Keratinocyte (primary cell): ENCODE data around the gene KCNQ1OT1. TPM values are rescaled to one million over a fixed set of nuclear protein-coding genes. Genes with fewer than 3 reads are reported as not detected.

ENCODE experiments used
- DNase-seq: peaks from one replicate; pipeline ENCODE4 v3.0.0-alpha.2; 2011; ENCODE audit warnings: low read depth, missing footprints, low spot score
- FAIRE-seq: peaks from 2 replicates; lab custom pipeline; 2011; peaks lifted over from hg19 to GRCh38; lab: Jason Lieb, UNC
- H2AFZ ChIP-seq: 2 replicates; pipeline ENCODE4 v1.6.0; 2012; ENCODE audit warnings: low read length, control low read depth, inconsistent platforms; ENCODE audit not compliant: control insufficient read depth
- H3K27ac ChIP-seq: 2 replicates; pipeline ENCODE4 v1.5.1; 2011; ENCODE audit warnings: low read length; ENCODE audit not compliant: control insufficient read depth, insufficient read depth
- H3K27me3 ChIP-seq: 3 replicates; pipeline ENCODE4 v1.6.0; 2011; ENCODE audit warnings: low read length; ENCODE audit not compliant: control insufficient read depth, insufficient read depth; ENCODE audit errors: extremely low read depth
- H3K36me3 ChIP-seq, 2 experiments: 2 replicates in 1 of 2; 3 replicates in 1 of 2; pipeline ENCODE4 v1.5.1; 2011; ENCODE audit warnings: low read length in 2 of 2, mild to moderate bottlenecking in 1 of 2; ENCODE audit not compliant: control insufficient read depth in 2 of 2, insufficient read depth in 2 of 2; ENCODE audit errors: extremely low read depth in 1 of 2
- H3K4me1 ChIP-seq: 3 replicates; pipeline ENCODE4 v1.5.1; 2011; ENCODE audit warnings: low read length; ENCODE audit not compliant: control insufficient read depth, insufficient read depth; ENCODE audit errors: extremely low read depth
- H3K4me2 ChIP-seq: 3 replicates; pipeline ENCODE4 v1.6.0; 2011; ENCODE audit warnings: low read depth, low read length; ENCODE audit not compliant: control insufficient read depth, insufficient read depth; ENCODE audit errors: extremely low read depth
- H3K4me3 ChIP-seq, 3 experiments: fragments of 200-600 bp in 1 of 3; sonication (generic) in 1 of 3; 2 replicates in 2 of 3; 3 replicates in 1 of 3; pipeline ENCODE4 v1.5.1; 2011 to 2016; ENCODE audit warnings: low read length in 3 of 3, mild to moderate bottlenecking in 3 of 3, control low read depth in 2 of 3, inconsistent platforms in 1 of 3, low read depth in 1 of 3, mixed read lengths in 1 of 3, mixed run types in 1 of 3, moderate library complexity in 1 of 3; ENCODE audit not compliant: control insufficient read depth in 2 of 3, insufficient read depth in 2 of 3; ENCODE audit errors: extremely low read depth in 1 of 3
- H3K79me2 ChIP-seq: 2 replicates; pipeline ENCODE4 v1.6.0; 2012; ENCODE audit warnings: low read length; ENCODE audit not compliant: control insufficient read depth, insufficient read depth
- H3K9ac ChIP-seq: 3 replicates; pipeline ENCODE4 v1.6.0; 2011; ENCODE audit warnings: low read length; ENCODE audit not compliant: control insufficient read depth, insufficient read depth; ENCODE audit errors: extremely low read depth
- H3K9me1 ChIP-seq: 3 replicates; pipeline ENCODE4 v1.6.0; 2011; ENCODE audit warnings: low read length; ENCODE audit not compliant: control insufficient read depth, insufficient read depth; ENCODE audit errors: extremely low read depth
- H3K9me3 ChIP-seq: 2 replicates; pipeline ENCODE4 v1.5.1; 2012; ENCODE audit warnings: low read depth, low read length; ENCODE audit not compliant: control insufficient read depth
- H4K20me1 ChIP-seq: 3 replicates; pipeline ENCODE4 v1.6.0; 2011; ENCODE audit warnings: low read length; ENCODE audit not compliant: control insufficient read depth, insufficient read depth; ENCODE audit errors: extremely low read depth
- EZH2 ChIP-seq: IDR thresholded peaks from one replicate; pipeline ENCODE4 v1.6.1; 2012; ENCODE audit warnings: inconsistent platforms, mild to moderate bottlenecking, low read length, moderate library complexity
- dilution Hi-C: fragments of 300-500 bp; cut with MboI; formaldehyde crosslinking; loops from one replicate; pipeline ENCODE4 v1.7.0; 2020; ENCODE audit warnings: low sequenced_read_pairs; ENCODE audit not compliant: extremely low pct_ligation_motif_present
- polyA plus RNA-seq, 5 experiments: library from polyadenylated mRNA; depleted of rRNA in 3 of 5; stranded (reverse) in 3 of 5; stranded (forward) in 1 of 5; unstranded in 1 of 5; fragments of >200 nt; gene quantifications; 1 replicate in 1 of 5; 2 replicates in 3 of 5; 3 replicates in 1 of 5; pipeline versions ENCODE4 v1.2.1 to v1.2.3, GENCODE V29; 2011 to 2012; ENCODE audit warnings: missing spikeins in 2 of 5, low read depth in 1 of 5, low replicate concordance in 1 of 5
- TF ChIP-seq, protein P1 (sequence below), 3 experiments: IDR thresholded peaks in 1 of 3; conservative IDR thresholded peaks in 1 of 3; optimal IDR thresholded peaks in 1 of 3; 2 replicates in 2 of 3; 3 replicates in 1 of 3; pipeline versions ENCODE3 to v1.5.1; 2011; ENCODE audit warnings: low read length in 3 of 3, mild to moderate bottlenecking in 3 of 3, moderate library complexity in 2 of 3, control low read depth in 1 of 3, inconsistent platforms in 1 of 3; ENCODE audit not compliant: insufficient read depth in 2 of 3; ENCODE audit errors: extremely low read depth in 1 of 3

KCNQ1OT1 gene
- polyA plus RNA-seq, 1 donor (not counting 4 experiments of a cell fraction or from before 2014, with no cell fraction given): 0.07 TPM

DNA sequence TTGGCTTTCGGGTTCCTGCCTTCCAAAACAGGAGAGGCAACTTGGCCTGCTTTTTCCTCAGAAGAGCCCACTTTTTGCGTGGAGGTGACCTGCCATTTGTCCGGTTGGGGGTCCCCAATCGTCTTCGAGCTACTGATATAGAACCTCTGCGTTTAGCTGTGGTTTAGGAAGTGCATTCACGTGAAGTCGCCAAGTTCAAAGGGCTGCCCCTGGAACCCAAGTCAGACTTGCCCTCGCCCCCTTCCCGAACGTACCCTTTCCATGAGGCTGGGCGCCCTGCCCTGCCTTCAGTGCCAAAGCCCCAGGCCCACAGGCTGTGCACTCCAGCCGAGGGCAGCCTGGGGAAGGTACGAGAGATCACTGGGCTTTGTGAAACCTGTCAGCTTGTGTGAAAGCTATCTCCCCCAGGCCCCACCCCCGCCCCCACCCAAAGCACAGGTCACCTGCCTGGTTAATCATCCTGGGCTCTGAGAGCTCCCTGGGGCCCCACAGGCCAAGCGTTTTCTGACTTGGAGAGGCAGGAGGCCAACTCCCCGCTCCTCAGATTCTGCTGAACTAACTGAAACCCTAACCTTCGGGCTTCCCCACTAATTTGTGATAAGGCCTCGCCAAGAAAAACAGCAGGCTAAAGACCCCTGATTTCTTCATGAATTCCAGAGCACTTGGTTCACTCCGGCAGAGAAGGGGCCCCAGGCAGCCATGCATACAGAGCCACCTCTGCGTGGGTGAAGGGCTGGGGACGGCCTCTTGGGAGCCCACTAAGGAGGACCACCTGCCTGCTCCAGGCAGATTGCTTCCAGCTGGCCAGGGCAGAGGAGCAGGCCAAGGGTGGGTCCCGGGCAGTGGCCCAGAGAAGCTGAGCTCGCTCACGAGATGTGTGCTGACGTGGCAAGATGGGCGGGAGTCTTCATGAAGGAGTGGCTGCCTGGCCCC is 25.8 kb upstream of the KCNQ1OT1 start:
- no peak overlapping the region for H3K4me2 ChIP-seq
- H3K9me1 ChIP-seq: no peaks in the 10 kb centered on the region
- H3K27ac ChIP-seq: no peak overlapping the region
- no peaks in the 10 kb centered on the region for H4K20me1 ChIP-seq
- FAIRE-seq: no peak
- H3K79me2 ChIP-seq: no peaks in the 10 kb centered on the region
- no peak overlapping the region for H3K4me3 ChIP-seq
- dilution Hi-C loops: no loop called here
- DNase-seq: no peak
- no peaks in the 10 kb centered on the region for H3K4me1 ChIP-seq
- H3K36me3 ChIP-seq: no peaks in the 10 kb centered on the region
- no peaks in the 10 kb centered on the region for H3K9me3 ChIP-seq
- no peak overlapping the region for H3K9ac ChIP-seq
- TF ChIP-seq, protein P1, sequence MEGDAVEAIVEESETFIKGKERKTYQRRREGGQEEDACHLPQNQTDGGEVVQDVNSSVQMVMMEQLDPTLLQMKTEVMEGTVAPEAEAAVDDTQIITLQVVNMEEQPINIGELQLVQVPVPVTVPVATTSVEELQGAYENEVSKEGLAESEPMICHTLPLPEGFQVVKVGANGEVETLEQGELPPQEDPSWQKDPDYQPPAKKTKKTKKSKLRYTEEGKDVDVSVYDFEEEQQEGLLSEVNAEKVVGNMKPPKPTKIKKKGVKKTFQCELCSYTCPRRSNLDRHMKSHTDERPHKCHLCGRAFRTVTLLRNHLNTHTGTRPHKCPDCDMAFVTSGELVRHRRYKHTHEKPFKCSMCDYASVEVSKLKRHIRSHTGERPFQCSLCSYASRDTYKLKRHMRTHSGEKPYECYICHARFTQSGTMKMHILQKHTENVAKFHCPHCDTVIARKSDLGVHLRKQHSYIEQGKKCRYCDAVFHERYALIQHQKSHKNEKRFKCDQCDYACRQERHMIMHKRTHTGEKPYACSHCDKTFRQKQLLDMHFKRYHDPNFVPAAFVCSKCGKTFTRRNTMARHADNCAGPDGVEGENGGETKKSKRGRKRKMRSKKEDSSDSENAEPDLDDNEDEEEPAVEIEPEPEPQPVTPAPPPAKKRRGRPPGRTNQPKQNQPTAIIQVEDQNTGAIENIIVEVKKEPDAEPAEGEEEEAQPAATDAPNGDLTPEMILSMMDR (optimal IDR thresholded peaks at IDR 0.05 in 1 of 3, IDR thresholded peaks at IDR 0.05 in 1 of 3, conservative IDR thresholded peaks at IDR 0.05 in 1 of 3; ENCODE audit: extremely low read depth in 1 of 3, insufficient read depth in 2 of 3, low read length in 3 of 3): no peak
- TF ChIP-seq EZH2: no peak
- H2AFZ ChIP-seq: no peak overlapping the region
- H3K27me3 ChIP-seq: peaks cover 23% of the 10 kb centered on the region

DNA sequence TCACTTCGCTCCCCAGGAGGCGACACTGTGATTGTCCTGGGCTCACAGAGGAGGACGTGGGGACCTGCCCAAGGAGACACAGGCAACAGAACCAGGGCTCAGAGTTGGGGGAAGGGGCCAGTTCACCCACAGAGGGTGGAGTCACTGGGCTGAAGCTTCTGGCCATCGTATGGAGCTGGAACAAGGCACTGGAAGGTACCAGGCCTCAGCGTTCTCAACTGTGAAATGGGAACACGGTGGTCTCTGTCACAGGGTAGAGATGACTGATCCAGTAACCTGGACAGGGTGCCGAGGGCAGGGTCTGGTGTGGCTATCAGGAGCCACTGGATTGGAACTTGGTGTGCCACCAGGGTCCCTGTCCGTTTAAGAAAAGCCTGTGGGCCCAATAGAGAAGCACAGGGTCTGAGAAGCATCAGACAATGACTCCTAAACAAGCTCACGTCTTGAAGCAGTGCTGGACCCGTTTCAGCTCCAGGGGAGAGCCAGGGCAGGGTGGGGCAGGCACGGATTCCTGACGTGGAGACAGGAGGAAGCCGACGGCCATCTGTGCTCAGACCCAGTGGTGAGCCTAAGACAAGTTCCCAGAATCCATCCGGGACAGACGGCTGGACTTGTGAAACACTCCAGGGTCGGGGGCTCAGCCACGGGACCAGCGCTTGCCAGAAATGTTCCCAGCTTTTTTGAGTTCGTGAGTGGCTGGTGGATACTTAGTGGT is 25.0 kb upstream of the KCNQ1OT1 start:
- peaks cover 29% of the 10 kb centered on the region for H3K27me3 ChIP-seq
- no peaks in the 10 kb centered on the region for H3K9me3 ChIP-seq
- no peaks in the 10 kb centered on the region for H4K20me1 ChIP-seq
- no peak overlapping the region for H3K4me2 ChIP-seq
- H3K36me3 ChIP-seq: no peaks in the 10 kb centered on the region
- FAIRE-seq: no peak
- no peak for DNase-seq
- dilution Hi-C loops: no loop called here
- TF ChIP-seq, protein P1 (optimal IDR thresholded peaks at IDR 0.05 in 1 of 3, IDR thresholded peaks at IDR 0.05 in 1 of 3, conservative IDR thresholded peaks at IDR 0.05 in 1 of 3; ENCODE audit: extremely low read depth in 1 of 3, insufficient read depth in 2 of 3, low read length in 3 of 3): no peak
- TF ChIP-seq EZH2: no peak
- H3K4me3 ChIP-seq: no peak overlapping the region
- no peaks in the 10 kb centered on the region for H3K79me2 ChIP-seq
- H2AFZ ChIP-seq: no peak overlapping the region
- H3K9me1 ChIP-seq: no peaks in the 10 kb centered on the region
- H3K9ac ChIP-seq: no peak overlapping the region
- H3K4me1 ChIP-seq: no peaks in the 10 kb centered on the region
- no peak overlapping the region for H3K27ac ChIP-seq
